T-helper 2 cell treated with Interferon-gamma antibody and Interleukin-4, amounts not matched to agents 5 μg/mL and 100 μg/mL, for 36 hours (primary cell): ENCODE data around the gene MDGA2.

ENCODE experiments used
- DNase-seq: peaks from one replicate; pipeline ENCODE4 v3.0.0; 2021; ENCODE audit warnings: low spot score
- H3K27ac Mint-ChIP-seq: one replicate; pipeline ENCODE4 v1.8.0; 2021; ENCODE audit warnings: mild to moderate bottlenecking, mixed read lengths
- H3K27me3 Mint-ChIP-seq: one replicate; pipeline ENCODE4 v1.8.0; 2021; ENCODE audit warnings: low read depth, mixed read lengths
- H3K36me3 Mint-ChIP-seq: one replicate; pipeline ENCODE4 v1.8.0; 2021; ENCODE audit warnings: low read depth, mixed read lengths
- H3K4me1 Mint-ChIP-seq: one replicate; pipeline ENCODE4 v1.8.0; 2021; ENCODE audit warnings: low read depth, mixed read lengths
- H3K4me3 Mint-ChIP-seq: one replicate; pipeline ENCODE4 v1.8.0; 2022; ENCODE audit warnings: mild to moderate bottlenecking, moderate library complexity, mixed read lengths
- H3K9me3 Mint-ChIP-seq: one replicate; pipeline ENCODE4 v1.8.0; 2021; ENCODE audit warnings: mixed read lengths

The MDGA2 gene

GRCh38 chr14:47500369-47500768 is 175.0 kb downstream of the MDGA2 start:
- no peak overlapping the region for H3K27ac Mint-ChIP-seq
- H3K27me3 Mint-ChIP-seq = no peaks in the 10 kb centered on the region
- peaks cover 17% of the 10 kb centered on the region for H3K9me3 Mint-ChIP-seq
- H3K4me3 Mint-ChIP-seq = no peak overlapping the region
- no peaks in the 10 kb centered on the region for H3K36me3 Mint-ChIP-seq
- no peaks in the 10 kb centered on the region for H3K4me1 Mint-ChIP-seq
- DNase-seq = no peak

GRCh38 chr14:47490766-47491165 is 184.6 kb downstream of the MDGA2 start:
- no peak overlapping the region for H3K27ac Mint-ChIP-seq
- no peaks in the 10 kb centered on the region for H3K4me1 Mint-ChIP-seq
- H3K9me3 Mint-ChIP-seq = peaks cover 31% of the 10 kb centered on the region
- no peak overlapping the region for H3K4me3 Mint-ChIP-seq
- no peaks in the 10 kb centered on the region for H3K27me3 Mint-ChIP-seq
- DNase-seq = no peak
- no peaks in the 10 kb centered on the region for H3K36me3 Mint-ChIP-seq

- H3K27ac Mint-ChIP-seq = no peak overlapping the region
- H3K9me3 Mint-ChIP-seq = peaks cover 28% of the 10 kb centered on the region
- no peak overlapping the region for H3K4me3 Mint-ChIP-seq
- H3K36me3 Mint-ChIP-seq = no peaks in the 10 kb centered on the region
- H3K4me1 Mint-ChIP-seq = no peaks in the 10 kb centered on the region
- H3K27me3 Mint-ChIP-seq = no peaks in the 10 kb centered on the region
- no peak for DNase-seq
These were observed 185.1 kb downstream of the MDGA2 start for GRCh38 chr14:47490353-47490752.

- Mint-ChIP-seq H3K27me3 (no peaks in the 10 kb centered on the region), H3K9me3 (peaks cover 18% of the 10 kb centered on the region), H3K27ac (no peak overlapping the region), H3K36me3 (no peaks in the 10 kb centered on the region), H3K4me1 (no peaks in the 10 kb centered on the region), H3K4me3 (no peak overlapping the region)
- no peak for DNase-seq
These were observed 190.0 kb downstream of the MDGA2 start for GRCh38 chr14:47485421-47485820.

GRCh38 chr14:47483449-47483848 is 192.0 kb downstream of the MDGA2 start:
- no peaks in the 10 kb centered on the region for H3K4me1 Mint-ChIP-seq
- peaks cover 16% of the 10 kb centered on the region for H3K9me3 Mint-ChIP-seq
- H3K27ac Mint-ChIP-seq = no peak overlapping the region
- no peaks in the 10 kb centered on the region for H3K27me3 Mint-ChIP-seq
- no peak for DNase-seq
- H3K36me3 Mint-ChIP-seq = no peaks in the 10 kb centered on the region
- H3K4me3 Mint-ChIP-seq = no peak overlapping the region

GRCh38 chr14:47471075-47471474 is 204.3 kb downstream of the MDGA2 start:
- Mint-ChIP-seq H3K4me1 (no peaks in the 10 kb centered on the region), H3K4me3 (no peak overlapping the region), H3K9me3 (peaks cover 32% of the 10 kb centered on the region), H3K27me3 (no peaks in the 10 kb centered on the region), H3K36me3 (no peaks in the 10 kb centered on the region), H3K27ac (no peak overlapping the region)
- no peak for DNase-seq

- H3K27ac Mint-ChIP-seq = no peak overlapping the region
- H3K27me3 Mint-ChIP-seq = no peaks in the 10 kb centered on the region
- H3K36me3 Mint-ChIP-seq = no peaks in the 10 kb centered on the region
- H3K4me3 Mint-ChIP-seq = no peak overlapping the region
- DNase-seq = no peak
- H3K9me3 Mint-ChIP-seq = peaks cover 28% of the 10 kb centered on the region
- no peaks in the 10 kb centered on the region for H3K4me1 Mint-ChIP-seq
These were observed 208.5 kb downstream of the MDGA2 start for GRCh38 chr14:47466916-47467315.

- H3K4me3 Mint-ChIP-seq = no peak overlapping the region
- no peak overlapping the region for H3K27ac Mint-ChIP-seq
- no peaks in the 10 kb centered on the region for H3K36me3 Mint-ChIP-seq
- no peaks in the 10 kb centered on the region for H3K4me1 Mint-ChIP-seq
- H3K27me3 Mint-ChIP-seq = no peaks in the 10 kb centered on the region
- no peak for DNase-seq
- H3K9me3 Mint-ChIP-seq = no peaks in the 10 kb centered on the region
These were observed 221.4 kb downstream of the MDGA2 start for GRCh38 chr14:47454025-47454424.

- H3K36me3 Mint-ChIP-seq = no peaks in the 10 kb centered on the region
- no peak overlapping the region for H3K4me3 Mint-ChIP-seq
- no peak overlapping the region for H3K27ac Mint-ChIP-seq
- no peaks in the 10 kb centered on the region for H3K27me3 Mint-ChIP-seq
- peaks cover 15% of the 10 kb centered on the region for H3K9me3 Mint-ChIP-seq
- H3K4me1 Mint-ChIP-seq = no peaks in the 10 kb centered on the region
- DNase-seq = no peak
These were observed 228.3 kb downstream of the MDGA2 start for GRCh38 chr14:47447076-47447475.

- H3K27ac Mint-ChIP-seq = no peak overlapping the region
- DNase-seq = no peak
- no peaks in the 10 kb centered on the region for H3K4me1 Mint-ChIP-seq
These were observed 233.2 kb downstream of the MDGA2 start for GRCh38 chr14:47442211-47442610.

GRCh38 chr14:47439953-47440352 is 235.5 kb downstream of the MDGA2 start:
- peaks cover 13% of the 10 kb centered on the region for H3K9me3 Mint-ChIP-seq
- no peak overlapping the region for H3K4me3 Mint-ChIP-seq
- H3K27me3 Mint-ChIP-seq = no peaks in the 10 kb centered on the region
- H3K36me3 Mint-ChIP-seq = no peaks in the 10 kb centered on the region
- DNase-seq = no peak
- no peaks in the 10 kb centered on the region for H3K4me1 Mint-ChIP-seq
- no peak overlapping the region for H3K27ac Mint-ChIP-seq

More at GRCh38 chr14:47442211-47442610, 233.2 kb downstream of the MDGA2 start:
- no peak overlapping the region for H3K4me3 Mint-ChIP-seq
- no peaks in the 10 kb centered on the region for H3K36me3 Mint-ChIP-seq
- peaks cover 20% of the 10 kb centered on the region for H3K9me3 Mint-ChIP-seq
- H3K27me3 Mint-ChIP-seq = no peaks in the 10 kb centered on the region

GRCh38 chr14:47438650-47439140 is 236.7 kb downstream of the MDGA2 start:
- Mint-ChIP-seq H3K9me3 (peaks cover 8% of the 10 kb centered on the region), H3K4me1 (no peaks in the 10 kb centered on the region), H3K27me3 (no peaks in the 10 kb centered on the region), H3K27ac (no peak overlapping the region), H3K4me3 (no peak overlapping the region), H3K36me3 (no peaks in the 10 kb centered on the region)
- DNase-seq = no peak

- no peaks in the 10 kb centered on the region for H3K4me1 Mint-ChIP-seq
- peaks cover 3% of the 10 kb centered on the region for H3K9me3 Mint-ChIP-seq
- no peaks in the 10 kb centered on the region for H3K27me3 Mint-ChIP-seq
- no peak overlapping the region for H3K27ac Mint-ChIP-seq
- no peak overlapping the region for H3K4me3 Mint-ChIP-seq
- DNase-seq = no peak
- H3K36me3 Mint-ChIP-seq = no peaks in the 10 kb centered on the region
These were observed 240.0 kb downstream of the MDGA2 start for GRCh38 chr14:47435331-47435965.

- no peaks in the 10 kb centered on the region for H3K27me3 Mint-ChIP-seq
- no peak overlapping the region for H3K27ac Mint-ChIP-seq
- no peak overlapping the region for H3K4me3 Mint-ChIP-seq
- H3K9me3 Mint-ChIP-seq = no peaks in the 10 kb centered on the region
- H3K4me1 Mint-ChIP-seq = no peaks in the 10 kb centered on the region
- no peaks in the 10 kb centered on the region for H3K36me3 Mint-ChIP-seq
- DNase-seq = no peak
These were observed 247.8 kb downstream of the MDGA2 start for GRCh38 chr14:47427629-47428028.

- Mint-ChIP-seq H3K9me3 (no peaks in the 10 kb centered on the region), H3K27ac (no peak overlapping the region), H3K4me1 (no peaks in the 10 kb centered on the region), H3K4me3 (no peak overlapping the region), H3K36me3 (no peaks in the 10 kb centered on the region), H3K27me3 (no peaks in the 10 kb centered on the region)
- DNase-seq = no peak
These were observed 250.1 kb downstream of the MDGA2 start for GRCh38 chr14:47425302-47425701.
